ENCODE results near the gene TCEAL8. TPM values are rescaled to one million over a fixed set of nuclear protein-coding genes. Genes with fewer than 3 reads are reported as not detected.

Gene TCEAL8
- total and polyA plus RNA-seq, 2 donors (not counting 3 experiments of a cell fraction or from before 2014, with no cell fraction given): 31.0 to 51.8 TPM

- Histone ChIP-seq H3K36me3 (ENCODE audit: control insufficient read depth in 2 of 2, extremely low read depth in 1 of 2, insufficient read depth in 2 of 2, low read length in 2 of 2) (no peaks in the 10 kb centered on the region), H4K20me1 (replicated peaks; ENCODE audit: control insufficient read depth, extremely low read depth, insufficient read depth, low read length) (no peaks in the 10 kb centered on the region), H3K4me1 (ENCODE audit: control insufficient read depth, extremely low read depth, insufficient read depth, low read length) (no peaks in the 10 kb centered on the region), H3K9ac (replicated peaks; ENCODE audit: extremely low read depth, insufficient read depth, low read length) (no peak overlapping the region), H3K9me3 (replicated peaks; ENCODE audit: control insufficient read depth, insufficient read depth, low read length) (no peaks in the 10 kb centered on the region), H3K27ac (ENCODE audit: insufficient read depth, low read depth, low read length) (no peak overlapping the region), H3K27me3 (ENCODE audit: control insufficient read depth in 2 of 2, insufficient read depth in 2 of 2, low read length in 2 of 2) (peaks cover 24 to 27% of the 10 kb centered on the region in 2 experiments), H3K4me3 (replicated peaks in 1 of 3; ENCODE audit: insufficient read depth in 1 of 3, low read depth in 1 of 3, low read length in 3 of 3) (no peak overlapping the region), H3K4me2 (ENCODE audit: insufficient read depth, low read length) (no peak overlapping the region), H3K9me1 (replicated peaks; ENCODE audit: control insufficient read depth, extremely low read depth, insufficient read depth, low read length) (no peaks in the 10 kb centered on the region), H2AFZ (ENCODE audit: low read depth, low read length) (no peak overlapping the region), H3K79me2 (ENCODE audit: control insufficient read depth, insufficient read depth, low read length) (no peaks in the 10 kb centered on the region)
- no peak for TF ChIP-seq CTCF (IDR thresholded peaks at IDR 0.05; ENCODE audit: extremely low read depth in 1 of 2, insufficient read depth in 1 of 2, low read depth in 1 of 2, low read length in 2 of 2)
- TF ChIP-seq MAX (IDR thresholded peaks at IDR 0.05; ENCODE audit: insufficient read depth, insufficient read length): no peak
- no peak for TF ChIP-seq POLR2A (IDR thresholded peaks at IDR 0.05; ENCODE audit: low read depth, low read length)
- no peak for TF ChIP-seq EZH2 (IDR thresholded peaks at IDR 0.05; ENCODE audit: borderline replicate concordance, low read depth, low read length, severe bottlenecking)
- no peak for TF ChIP-seq FOS (IDR thresholded peaks at IDR 0.05; ENCODE audit: borderline replicate concordance, insufficient read depth, low read length)
- no peak for TF ChIP-seq GATA2 (IDR thresholded peaks at IDR 0.05; ENCODE audit: insufficient read depth, insufficient read length, low read depth, low read length)
- TF ChIP-seq JUN (IDR thresholded peaks at IDR 0.05; ENCODE audit: borderline replicate concordance, insufficient read depth, insufficient read length, low read depth): no peak
- no peak for TF ChIP-seq MYC (IDR thresholded peaks at IDR 0.05; ENCODE audit: low read depth, low read length)
- no peak for TF ChIP-seq POLR2AphosphoS5 (IDR thresholded peaks at IDR 0.05; ENCODE audit: insufficient read depth, low read depth, low read length)
- ChIA-PET CTCF (no interaction called here), POLR2A (no interaction called here)
- no peak for DNase-seq (ENCODE audit: low read depth, low spot score)
- dilution Hi-C loops (cut with MboI; ENCODE audit: extremely low pct_ligation_motif_present, low sequenced_read_pairs): no loop called here
- FAIRE-seq: no peak
- BruUV-seq (replicated peaks): no TSS peak
- intact Hi-C loops (cut with micrococcal nuclease): no loop called here
Observed at GRCh38 chrX:103274284-103274683, 19.3 kb upstream of the TCEAL8 start.

Measured in endothelial cell of umbilical vein (primary cell).